HEK293 (cell line): ENCODE results near the gene NREP.

ENCODE experiments used
- CTCF ChIA-PET: fragments of 350-600 bp; formaldehyde crosslinking; extraction: SDS; loops from one replicate; lab custom pipeline; 2021; ENCODE audit warnings: antibody characterized with exemption; lab: Yijun Ruan, JAX
- POLR2A ChIA-PET: fragments of 300-600 bp; formaldehyde crosslinking; extraction: SDS; loops from one replicate; lab custom pipeline; 2020; ENCODE audit warnings: antibody characterized with exemption, inconsistent platforms; lab: Yijun Ruan, JAX
- H3K27ac ChIP-seq: fragments of 200-500 bp; sonication (Bioruptor generic); 2 replicates; pipeline ENCODE4 v1.5.1; 2014; ENCODE audit warnings: low read depth, low read length, control low read depth, inconsistent platforms; ENCODE audit errors: extremely low read depth
- H3K36me3 ChIP-seq, 2 experiments: fragments of 200-500 bp in 1 of 2; sonication (Bioruptor generic) in 1 of 2; 1 replicate in 1 of 2; 2 replicates in 1 of 2; pipeline ENCODE4 v1.5.1; 2014 to 2017; ENCODE audit warnings: inconsistent platforms in 2 of 2, low read length in 2 of 2; ENCODE audit not compliant: control insufficient read depth in 2 of 2, insufficient read depth in 1 of 2
- H3K4me1 ChIP-seq: fragments of 200-500 bp; sonication (Bioruptor generic); 2 replicates; pipeline ENCODE4 v1.5.1; 2014; ENCODE audit warnings: mild to moderate bottlenecking, low read length, inconsistent platforms; ENCODE audit not compliant: control insufficient read depth, insufficient read depth
- H3K4me3 ChIP-seq: 2 replicates; pipeline ENCODE4 v1.5.1; 2011; ENCODE audit warnings: low read depth, mild to moderate bottlenecking, control low read depth, low read length, moderate library complexity
- H3K9me3 ChIP-seq: fragments of 200-500 bp; sonication (Bioruptor generic); 2 replicates; pipeline ENCODE4 v1.5.1; 2014; ENCODE audit warnings: low read depth, low read length, inconsistent platforms; ENCODE audit not compliant: control insufficient read depth, insufficient read depth
- BCL11A ChIP-seq: fragments of 450-650 bp; formaldehyde crosslinking; IDR thresholded peaks from 2 replicates; pipeline ENCODE4 v1.5.1; 2016; ENCODE audit warnings: low read depth, missing biosample characterization, missing genetic modification characterization
- KLF16 ChIP-seq: fragments of 450-650 bp; formaldehyde crosslinking; IDR thresholded peaks from 2 replicates; pipeline ENCODE4 v1.5.1; 2017; ENCODE audit warnings: missing biosample characterization, missing genetic modification characterization
- SP2 ChIP-seq: fragments of 450-650 bp; formaldehyde crosslinking; IDR thresholded peaks from 2 replicates; pipeline ENCODE4 v1.5.1; 2016; ENCODE audit warnings: missing biosample characterization, missing genetic modification characterization
- ZBTB20 ChIP-seq: fragments of 450-650 bp; formaldehyde crosslinking; IDR thresholded peaks from 2 replicates; pipeline ENCODE4 v1.5.1; 2016; ENCODE audit warnings: missing biosample characterization, missing genetic modification characterization
- ZNF132 ChIP-seq: fragments of 450-650 bp; formaldehyde crosslinking; IDR thresholded peaks from 2 replicates; pipeline ENCODE4 v1.5.1; 2017; ENCODE audit warnings: missing biosample characterization, missing genetic modification characterization, borderline replicate concordance
- ZNF133 ChIP-seq: fragments of 450-650 bp; formaldehyde crosslinking; IDR thresholded peaks from 2 replicates; pipeline ENCODE4 v1.5.1; 2016; ENCODE audit warnings: missing biosample characterization, missing genetic modification characterization
- ZNF140 ChIP-seq: fragments of 450-650 bp; formaldehyde crosslinking; IDR thresholded peaks from 2 replicates; pipeline ENCODE4 v1.5.1; 2016; ENCODE audit warnings: missing biosample characterization, missing genetic modification characterization
- ZNF157 ChIP-seq: fragments of 450-650 bp; formaldehyde crosslinking; IDR thresholded peaks from 2 replicates; pipeline ENCODE4 v1.5.1; 2016; ENCODE audit warnings: missing biosample characterization, missing genetic modification characterization
- ZNF221 ChIP-seq: fragments of 450-650 bp; formaldehyde crosslinking; IDR thresholded peaks from 2 replicates; pipeline ENCODE4 v1.5.1; 2017; ENCODE audit warnings: missing biosample characterization, missing genetic modification characterization, borderline replicate concordance
- ZNF239 ChIP-seq: fragments of 450-650 bp; formaldehyde crosslinking; IDR thresholded peaks from 2 replicates; pipeline ENCODE4 v1.5.1; 2016; ENCODE audit warnings: missing biosample characterization, missing genetic modification characterization
- ZNF248 ChIP-seq: fragments of 450-650 bp; formaldehyde crosslinking; IDR thresholded peaks from 2 replicates; pipeline ENCODE4 v1.5.1; 2017; ENCODE audit warnings: missing biosample characterization, missing genetic modification characterization
- ZNF354C ChIP-seq: fragments of 450-650 bp; formaldehyde crosslinking; IDR thresholded peaks from 2 replicates; pipeline ENCODE4 v1.5.1; 2016; ENCODE audit warnings: missing biosample characterization, missing genetic modification characterization, low read depth, borderline replicate concordance
- ZNF37A ChIP-seq: fragments of 450-650 bp; IDR thresholded peaks from 2 replicates; pipeline ENCODE4 v1.5.1; 2018; ENCODE audit warnings: missing biosample characterization, missing genetic modification characterization
- ZNF529 ChIP-seq: fragments of 450-650 bp; formaldehyde crosslinking; IDR thresholded peaks from 2 replicates; pipeline ENCODE4 v1.5.1; 2017; ENCODE audit warnings: missing genetic modification characterization, missing biosample characterization; ENCODE audit not compliant: insufficient replicate concordance
- ZNF585B ChIP-seq: fragments of 450-650 bp; formaldehyde crosslinking; IDR thresholded peaks from 2 replicates; pipeline ENCODE4 v1.5.1; 2016; ENCODE audit warnings: missing biosample characterization, missing genetic modification characterization
- ZNF626 ChIP-seq: fragments of 450-650 bp; sonication (Bioruptor Pico); formaldehyde crosslinking; IDR thresholded peaks from 2 replicates; pipeline ENCODE4 v1.5.1; 2018; ENCODE audit warnings: missing biosample characterization, missing genetic modification characterization, inconsistent platforms
- ZNF629 ChIP-seq: fragments of 450-650 bp; formaldehyde crosslinking; IDR thresholded peaks from 2 replicates; pipeline ENCODE4 v1.5.1; 2017; ENCODE audit warnings: missing biosample characterization, missing genetic modification characterization
- ZNF658 ChIP-seq: fragments of 450-650 bp; formaldehyde crosslinking; IDR thresholded peaks from 2 replicates; pipeline ENCODE4; 2016; ENCODE audit warnings: missing biosample characterization, missing genetic modification characterization
- ZNF777 ChIP-seq: fragments of 450-650 bp; formaldehyde crosslinking; IDR thresholded peaks from 2 replicates; pipeline ENCODE4 v1.5.1; 2017; ENCODE audit warnings: missing biosample characterization, missing genetic modification characterization, borderline replicate concordance
- ZNF785 ChIP-seq: fragments of 450-650 bp; formaldehyde crosslinking; IDR thresholded peaks from 2 replicates; pipeline ENCODE4 v1.5.1; 2016; ENCODE audit warnings: missing biosample characterization, missing genetic modification characterization
- ZNF791 ChIP-seq: fragments of 450-650 bp; formaldehyde crosslinking; IDR thresholded peaks from 2 replicates; pipeline ENCODE4 v1.5.1; 2016; ENCODE audit warnings: missing biosample characterization, missing genetic modification characterization
- ZNF792 ChIP-seq: fragments of 450-650 bp; formaldehyde crosslinking; IDR thresholded peaks from 2 replicates; pipeline ENCODE4 v1.5.1; 2016; ENCODE audit warnings: missing biosample characterization, missing genetic modification characterization
- ZSCAN16 ChIP-seq: fragments of 450-650 bp; formaldehyde crosslinking; IDR thresholded peaks from 2 replicates; pipeline ENCODE4 v1.5.1; 2016; ENCODE audit warnings: missing biosample characterization, missing genetic modification characterization
- TF ChIP-seq, protein P1 (sequence below): fragments of 450-650 bp; formaldehyde crosslinking; conservative IDR thresholded peaks from 2 replicates; pipeline ENCODE4 v1.5.1; 2016; ENCODE audit warnings: low read depth, missing biosample characterization, missing genetic modification characterization
- TF ChIP-seq, protein P2 (sequence below): fragments of 450-650 bp; formaldehyde crosslinking; IDR thresholded peaks from 2 replicates; pipeline ENCODE4 v1.5.1; 2016; ENCODE audit warnings: missing biosample characterization, missing genetic modification characterization
- TF ChIP-seq, protein P3 (sequence below): fragments of 450-650 bp; formaldehyde crosslinking; IDR thresholded peaks from 2 replicates; pipeline ENCODE4 v1.5.1; 2016; ENCODE audit warnings: missing biosample characterization, missing genetic modification characterization
- TF ChIP-seq, protein P4 (sequence below): fragments of 450-650 bp; formaldehyde crosslinking; IDR thresholded peaks from 2 replicates; pipeline ENCODE4 v1.5.1; 2017; ENCODE audit warnings: missing biosample characterization, missing genetic modification characterization
- TF ChIP-seq, protein P5 (sequence below): fragments of 450-650 bp; formaldehyde crosslinking; IDR thresholded peaks from 2 replicates; pipeline ENCODE4 v1.5.1; 2017; ENCODE audit warnings: missing biosample characterization, missing genetic modification characterization

NREP gene

DNA sequence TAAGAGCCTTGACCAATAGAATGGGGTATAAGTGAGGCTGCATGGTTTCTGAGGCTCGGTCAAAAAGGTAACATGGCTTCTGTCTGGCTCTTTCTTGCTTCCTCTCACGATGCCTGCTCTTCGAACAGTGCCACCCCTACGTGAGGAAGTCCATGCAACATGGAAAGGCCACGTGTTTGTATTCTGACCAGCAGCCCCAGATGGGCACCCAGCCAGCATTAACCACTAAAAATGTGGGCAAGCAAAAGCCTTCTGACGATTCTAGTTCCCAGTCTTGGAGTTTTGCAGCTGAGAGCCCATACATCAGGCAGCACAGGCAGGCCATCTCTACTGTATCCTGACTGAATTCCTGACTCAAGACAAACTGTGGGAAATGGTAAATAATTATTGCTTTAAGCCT, 24.2 kb upstream of the NREP start:
- no peak for TF ChIP-seq ZNF37A
- TF ChIP-seq, protein P1, sequence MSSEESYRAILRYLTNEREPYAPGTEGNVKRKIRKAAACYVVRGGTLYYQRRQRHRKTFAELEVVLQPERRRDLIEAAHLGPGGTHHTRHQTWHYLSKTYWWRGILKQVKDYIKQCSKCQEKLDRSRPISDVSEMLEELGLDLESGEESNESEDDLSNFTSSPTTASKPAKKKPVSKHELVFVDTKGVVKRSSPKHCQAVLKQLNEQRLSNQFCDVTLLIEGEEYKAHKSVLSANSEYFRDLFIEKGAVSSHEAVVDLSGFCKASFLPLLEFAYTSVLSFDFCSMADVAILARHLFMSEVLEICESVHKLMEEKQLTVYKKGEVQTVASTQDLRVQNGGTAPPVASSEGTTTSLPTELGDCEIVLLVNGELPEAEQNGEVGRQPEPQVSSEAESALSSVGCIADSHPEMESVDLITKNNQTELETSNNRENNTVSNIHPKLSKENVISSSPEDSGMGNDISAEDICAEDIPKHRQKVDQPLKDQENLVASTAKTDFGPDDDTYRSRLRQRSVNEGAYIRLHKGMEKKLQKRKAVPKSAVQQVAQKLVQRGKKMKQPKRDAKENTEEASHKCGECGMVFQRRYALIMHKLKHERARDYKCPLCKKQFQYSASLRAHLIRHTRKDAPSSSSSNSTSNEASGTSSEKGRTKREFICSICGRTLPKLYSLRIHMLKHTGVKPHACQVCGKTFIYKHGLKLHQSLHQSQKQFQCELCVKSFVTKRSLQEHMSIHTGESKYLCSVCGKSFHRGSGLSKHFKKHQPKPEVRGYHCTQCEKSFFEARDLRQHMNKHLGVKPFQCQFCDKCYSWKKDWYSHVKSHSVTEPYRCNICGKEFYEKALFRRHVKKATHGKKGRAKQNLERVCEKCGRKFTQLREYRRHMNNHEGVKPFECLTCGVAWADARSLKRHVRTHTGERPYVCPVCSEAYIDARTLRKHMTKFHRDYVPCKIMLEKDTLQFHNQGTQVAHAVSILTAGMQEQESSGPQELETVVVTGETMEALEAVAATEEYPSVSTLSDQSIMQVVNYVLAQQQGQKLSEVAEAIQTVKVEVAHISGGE, result no peak
- TF ChIP-seq ZNF792 (tag by site-specific recombination), result no peak
- TF ChIP-seq, protein P2, sequence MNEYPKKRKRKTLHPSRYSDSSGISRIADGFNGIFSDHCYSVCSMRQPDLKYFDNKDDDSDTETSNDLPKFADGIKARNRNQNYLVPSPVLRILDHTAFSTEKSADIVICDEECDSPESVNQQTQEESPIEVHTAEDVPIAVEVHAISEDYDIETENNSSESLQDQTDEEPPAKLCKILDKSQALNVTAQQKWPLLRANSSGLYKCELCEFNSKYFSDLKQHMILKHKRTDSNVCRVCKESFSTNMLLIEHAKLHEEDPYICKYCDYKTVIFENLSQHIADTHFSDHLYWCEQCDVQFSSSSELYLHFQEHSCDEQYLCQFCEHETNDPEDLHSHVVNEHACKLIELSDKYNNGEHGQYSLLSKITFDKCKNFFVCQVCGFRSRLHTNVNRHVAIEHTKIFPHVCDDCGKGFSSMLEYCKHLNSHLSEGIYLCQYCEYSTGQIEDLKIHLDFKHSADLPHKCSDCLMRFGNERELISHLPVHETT (tag by site-specific recombination), result no peak
- TF ChIP-seq ZNF529, result no peak
- no peak for TF ChIP-seq ZNF785
- TF ChIP-seq BCL11A (tag by site-specific recombination), result no peak
- no peak for TF ChIP-seq SP2 (tag by site-specific recombination)
- TF ChIP-seq ZNF140, result no peak
- no peak for TF ChIP-seq ZNF626
- TF ChIP-seq, protein P3, sequence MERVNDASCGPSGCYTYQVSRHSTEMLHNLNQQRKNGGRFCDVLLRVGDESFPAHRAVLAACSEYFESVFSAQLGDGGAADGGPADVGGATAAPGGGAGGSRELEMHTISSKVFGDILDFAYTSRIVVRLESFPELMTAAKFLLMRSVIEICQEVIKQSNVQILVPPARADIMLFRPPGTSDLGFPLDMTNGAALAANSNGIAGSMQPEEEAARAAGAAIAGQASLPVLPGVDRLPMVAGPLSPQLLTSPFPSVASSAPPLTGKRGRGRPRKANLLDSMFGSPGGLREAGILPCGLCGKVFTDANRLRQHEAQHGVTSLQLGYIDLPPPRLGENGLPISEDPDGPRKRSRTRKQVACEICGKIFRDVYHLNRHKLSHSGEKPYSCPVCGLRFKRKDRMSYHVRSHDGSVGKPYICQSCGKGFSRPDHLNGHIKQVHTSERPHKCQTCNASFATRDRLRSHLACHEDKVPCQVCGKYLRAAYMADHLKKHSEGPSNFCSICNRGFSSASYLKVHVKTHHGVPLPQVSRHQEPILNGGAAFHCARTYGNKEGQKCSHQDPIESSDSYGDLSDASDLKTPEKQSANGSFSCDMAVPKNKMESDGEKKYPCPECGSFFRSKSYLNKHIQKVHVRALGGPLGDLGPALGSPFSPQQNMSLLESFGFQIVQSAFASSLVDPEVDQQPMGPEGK (tag by site-specific recombination), result no peak
- TF ChIP-seq ZNF585B (tag by site-specific recombination), result no peak
- no peak for TF ChIP-seq ZNF133 (tag by site-specific recombination)
- no peak for TF ChIP-seq ZNF248
- TF ChIP-seq ZNF354C (tag by site-specific recombination), result no peak
- H3K27ac ChIP-seq, result no peak overlapping the region
- H3K36me3 ChIP-seq, result no peaks in the 10 kb centered on the region
- POLR2A ChIA-PET, result interaction anchor here (1.6 kb wide), 1 partner anchor 24 kb away, joined by 3 read pairs; the partner anchor contains the start of gene NREP
- peaks cover 13% of the 10 kb centered on the region for H3K4me1 ChIP-seq
- CTCF ChIA-PET, result interaction anchor here (0.6 to 1.2 kb wide), 2 partner anchors 14 to 623 kb away, joined by 3 to 4 read pairs; no protein-coding TSS in a partner anchor
- no peak overlapping the region for H3K4me3 ChIP-seq
- H3K9me3 ChIP-seq, result no peaks in the 10 kb centered on the region

DNA sequence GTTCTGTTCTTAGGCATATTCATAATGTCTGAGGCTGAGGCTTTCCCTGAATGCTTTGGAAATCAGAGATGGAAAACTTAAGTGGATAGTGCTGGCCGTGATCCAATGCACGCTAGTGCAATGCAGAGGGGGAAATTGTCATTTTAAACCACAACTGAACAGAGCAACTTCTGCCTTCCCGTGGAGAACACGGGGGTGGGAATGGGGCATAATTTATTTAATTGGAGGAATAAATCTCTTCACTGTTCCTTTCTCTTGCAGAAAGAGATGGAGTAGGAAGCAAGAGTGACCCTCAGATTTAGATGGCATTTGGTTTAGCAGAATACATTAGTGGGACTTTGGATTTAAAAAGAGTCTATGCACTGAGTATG, 22.9 kb upstream of the NREP start:
- Histone ChIP-seq H3K27ac (no peak overlapping the region), H3K36me3 (no peaks in the 10 kb centered on the region), H3K9me3 (no peaks in the 10 kb centered on the region), H3K4me3 (no peak overlapping the region), H3K4me1 (peaks cover 17% of the 10 kb centered on the region)
- ChIA-PET CTCF (interaction anchor here (0.7 to 1.7 kb wide), 2 partner anchors 229 to 248 kb away, joined by 3 read pairs; no protein-coding TSS in a partner anchor), POLR2A (interaction anchor here (1.1 to 1.9 kb wide), 2 partner anchors 17 to 22 kb away, joined by 4 to 8 read pairs; no protein-coding TSS in a partner anchor)
- no peak for TF ChIP-seq ZBTB20 (tag by site-specific recombination)
- TF ChIP-seq ZNF629 (tag by site-specific recombination), result no peak
- TF ChIP-seq ZNF221 (tag by site-specific recombination), result no peak
- TF ChIP-seq, protein P4, sequence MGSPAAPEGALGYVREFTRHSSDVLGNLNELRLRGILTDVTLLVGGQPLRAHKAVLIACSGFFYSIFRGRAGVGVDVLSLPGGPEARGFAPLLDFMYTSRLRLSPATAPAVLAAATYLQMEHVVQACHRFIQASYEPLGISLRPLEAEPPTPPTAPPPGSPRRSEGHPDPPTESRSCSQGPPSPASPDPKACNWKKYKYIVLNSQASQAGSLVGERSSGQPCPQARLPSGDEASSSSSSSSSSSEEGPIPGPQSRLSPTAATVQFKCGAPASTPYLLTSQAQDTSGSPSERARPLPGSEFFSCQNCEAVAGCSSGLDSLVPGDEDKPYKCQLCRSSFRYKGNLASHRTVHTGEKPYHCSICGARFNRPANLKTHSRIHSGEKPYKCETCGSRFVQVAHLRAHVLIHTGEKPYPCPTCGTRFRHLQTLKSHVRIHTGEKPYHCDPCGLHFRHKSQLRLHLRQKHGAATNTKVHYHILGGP (tag by site-specific recombination), result no peak
- TF ChIP-seq, protein P5, sequence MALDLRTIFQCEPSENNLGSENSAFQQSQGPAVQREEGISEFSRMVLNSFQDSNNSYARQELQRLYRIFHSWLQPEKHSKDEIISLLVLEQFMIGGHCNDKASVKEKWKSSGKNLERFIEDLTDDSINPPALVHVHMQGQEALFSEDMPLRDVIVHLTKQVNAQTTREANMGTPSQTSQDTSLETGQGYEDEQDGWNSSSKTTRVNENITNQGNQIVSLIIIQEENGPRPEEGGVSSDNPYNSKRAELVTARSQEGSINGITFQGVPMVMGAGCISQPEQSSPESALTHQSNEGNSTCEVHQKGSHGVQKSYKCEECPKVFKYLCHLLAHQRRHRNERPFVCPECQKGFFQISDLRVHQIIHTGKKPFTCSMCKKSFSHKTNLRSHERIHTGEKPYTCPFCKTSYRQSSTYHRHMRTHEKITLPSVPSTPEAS (tag by site-specific recombination), result no peak
- no peak for TF ChIP-seq ZNF239 (tag by site-specific recombination)
- TF ChIP-seq ZNF157 (tag by site-specific recombination), result no peak
- TF ChIP-seq ZSCAN16, result no peak
- no peak for TF ChIP-seq ZNF658 (tag by site-specific recombination)
- no peak for TF ChIP-seq ZNF132 (tag by site-specific recombination)
- TF ChIP-seq ZNF777 (tag by site-specific recombination), result no peak
- no peak for TF ChIP-seq KLF16 (tag by site-specific recombination)
- TF ChIP-seq ZNF791 (tag by site-specific recombination), result no peak
- TF ChIP-seq ZNF626, result no peak
